Neural cell (in vitro differentiated cells): ENCODE measurements around the gene DNAL4. TPM values are rescaled to one million over a fixed set of nuclear protein-coding genes. Genes with fewer than 3 reads are reported as not detected.

Experiments
- H2AFZ ChIP-seq: fragments of 200-600, 300-800 bp; sonication (generic), shearing (Covaris generic); 2 replicates; pipeline ENCODE4 v1.6.0; 2014; ENCODE audit warnings: low read depth, mild to moderate bottlenecking, antibody characterized with exemption, low read length, moderate library complexity
- H3F3A ChIP-seq: fragments of 200-600 bp; shearing (Covaris generic); 2 replicates; pipeline ENCODE4 v1.6.1; 2016; ENCODE audit warnings: mild to moderate bottlenecking, moderate library complexity, mixed read lengths, antibody characterized with exemption, low read length; ENCODE audit not compliant: insufficient read depth, poor library complexity, severe bottlenecking
- H3K27ac ChIP-seq: fragments of 200-600, 300-800 bp; sonication (generic), shearing (Covaris generic); 2 replicates; pipeline ENCODE4 v1.5.1; 2014; ENCODE audit warnings: mild to moderate bottlenecking, low read length, moderate library complexity
- H3K27me3 ChIP-seq: fragments of 300-800, 200-600 bp; sonication (generic), shearing (Covaris generic); 2 replicates; pipeline ENCODE4 v1.6.0; 2014; ENCODE audit warnings: mild to moderate bottlenecking, low read depth, low read length, moderate library complexity; ENCODE audit not compliant: insufficient read depth
- H3K36me3 ChIP-seq: fragments of 300-800, 200-600 bp; sonication (generic), shearing (Covaris generic); 2 replicates; pipeline ENCODE4 v1.5.1; 2014; ENCODE audit warnings: mild to moderate bottlenecking, antibody characterized with exemption, low read length, moderate library complexity; ENCODE audit not compliant: insufficient read depth
- H3K4me2 ChIP-seq: fragments of 300-800, 200-600 bp; sonication (generic), shearing (Covaris generic); 2 replicates; pipeline ENCODE4 v1.6.0; 2014; ENCODE audit warnings: mild to moderate bottlenecking, low read length
- H3K4me3 ChIP-seq: fragments of 300-800, 200-600 bp; sonication (generic), shearing (Covaris generic); 2 replicates; pipeline ENCODE4 v1.5.1; 2014; ENCODE audit warnings: mild to moderate bottlenecking, low read length, moderate library complexity
- H3K79me2 ChIP-seq: fragments of 200-600 bp; shearing (Covaris generic); replicated peaks from 2 replicates; pipeline ENCODE4 v1.6.0; 2014; ENCODE audit warnings: mild to moderate bottlenecking, low read length, moderate library complexity; ENCODE audit not compliant: insufficient read depth
- H3K9ac ChIP-seq: fragments of 300-800, 200-600 bp; sonication (generic), shearing (Covaris generic); 2 replicates; pipeline ENCODE4 v1.6.1; 2016; ENCODE audit warnings: mild to moderate bottlenecking, low read length, mixed read lengths
- H3K9me2 ChIP-seq: fragments of 200-600 bp; shearing (Covaris generic); 2 replicates; pipeline ENCODE4 v1.6.1; 2016; ENCODE audit warnings: mild to moderate bottlenecking, low read length, mixed read lengths; ENCODE audit not compliant: insufficient read depth
- H3K9me3 ChIP-seq: fragments of 200-600, 300-800 bp; sonication (generic), shearing (Covaris generic); 2 replicates; pipeline ENCODE4 v1.6.1; 2016; ENCODE audit warnings: mild to moderate bottlenecking, mixed run types, low read length, moderate library complexity, mixed read lengths
- H4K20me1 ChIP-seq: fragments of 200-600 bp; shearing (Covaris generic); 2 replicates; pipeline ENCODE4 v1.6.1; 2016; ENCODE audit warnings: mild to moderate bottlenecking, mixed run types; ENCODE audit not compliant: insufficient read depth
- EP300 ChIP-seq: fragments of 450-650 bp; conservative IDR thresholded peaks from 2 replicates; pipeline ENCODE4 v1.6.1; 2014; ENCODE audit warnings: antibody characterized with exemption, mild to moderate bottlenecking, moderate library complexity; ENCODE audit not compliant: poor library complexity, severe bottlenecking
- EZH2 ChIP-seq: fragments of 200-600, 300-800 bp; shearing (Covaris generic), sonication (generic); IDR thresholded peaks from 2 replicates; pipeline ENCODE4 v1.6.1; 2014; ENCODE audit warnings: antibody characterized with exemption, low read length, borderline replicate concordance, mild to moderate bottlenecking; ENCODE audit not compliant: insufficient read depth, poor library complexity, severe bottlenecking
- MXI1 ChIP-seq: fragments of 450-650 bp; conservative IDR thresholded peaks from 2 replicates; pipeline ENCODE4 v1.6.1; 2014; ENCODE audit warnings: antibody characterized with exemption, mild to moderate bottlenecking; ENCODE audit not compliant: poor library complexity, severe bottlenecking
- POLR2AphosphoS5 ChIP-seq: IDR thresholded peaks from 2 replicates; pipeline ENCODE4 v1.6.1; 2012
- RAD21 ChIP-seq: fragments of 450-650 bp; conservative IDR thresholded peaks from 2 replicates; pipeline ENCODE4 v1.6.1; 2014; ENCODE audit warnings: antibody characterized with exemption, mild to moderate bottlenecking, moderate library complexity
- SMC3 ChIP-seq: fragments of 450-650 bp; conservative IDR thresholded peaks from 2 replicates; pipeline ENCODE4 v1.6.1; 2014; ENCODE audit warnings: antibody characterized with exemption, mild to moderate bottlenecking, moderate library complexity; ENCODE audit not compliant: poor library complexity
- TAF1 ChIP-seq: IDR thresholded peaks from 2 replicates; pipeline ENCODE4 v1.6.1; 2012; ENCODE audit warnings: low read depth
- polyA plus RNA-seq: library from polyadenylated mRNA; depleted of rRNA; stranded (reverse); fragments of >200 nt; gene quantifications from 2 replicates; pipeline ENCODE4 v1.2.3, GENCODE V29; 2014
- TF ChIP-seq, protein P1 (sequence below): IDR thresholded peaks from 2 replicates; pipeline ENCODE4 v1.6.1; 2012; ENCODE audit warnings: borderline replicate concordance
- TF ChIP-seq, protein P2 (sequence below): fragments of 450-650 bp; IDR thresholded peaks from 2 replicates; pipeline ENCODE4 v1.5.1; 2014; ENCODE audit warnings: antibody characterized with exemption, mild to moderate bottlenecking, moderate library complexity; ENCODE audit not compliant: poor library complexity, severe bottlenecking

DNAL4 gene
- polyA plus RNA-seq, 1 donor from 2014 or later, result 95.0 TPM

- no peaks in the 10 kb centered on the region for H3K27me3 ChIP-seq
- peaks cover 1% of the 10 kb centered on the region for H3K79me2 ChIP-seq
- TF ChIP-seq, protein P1, sequence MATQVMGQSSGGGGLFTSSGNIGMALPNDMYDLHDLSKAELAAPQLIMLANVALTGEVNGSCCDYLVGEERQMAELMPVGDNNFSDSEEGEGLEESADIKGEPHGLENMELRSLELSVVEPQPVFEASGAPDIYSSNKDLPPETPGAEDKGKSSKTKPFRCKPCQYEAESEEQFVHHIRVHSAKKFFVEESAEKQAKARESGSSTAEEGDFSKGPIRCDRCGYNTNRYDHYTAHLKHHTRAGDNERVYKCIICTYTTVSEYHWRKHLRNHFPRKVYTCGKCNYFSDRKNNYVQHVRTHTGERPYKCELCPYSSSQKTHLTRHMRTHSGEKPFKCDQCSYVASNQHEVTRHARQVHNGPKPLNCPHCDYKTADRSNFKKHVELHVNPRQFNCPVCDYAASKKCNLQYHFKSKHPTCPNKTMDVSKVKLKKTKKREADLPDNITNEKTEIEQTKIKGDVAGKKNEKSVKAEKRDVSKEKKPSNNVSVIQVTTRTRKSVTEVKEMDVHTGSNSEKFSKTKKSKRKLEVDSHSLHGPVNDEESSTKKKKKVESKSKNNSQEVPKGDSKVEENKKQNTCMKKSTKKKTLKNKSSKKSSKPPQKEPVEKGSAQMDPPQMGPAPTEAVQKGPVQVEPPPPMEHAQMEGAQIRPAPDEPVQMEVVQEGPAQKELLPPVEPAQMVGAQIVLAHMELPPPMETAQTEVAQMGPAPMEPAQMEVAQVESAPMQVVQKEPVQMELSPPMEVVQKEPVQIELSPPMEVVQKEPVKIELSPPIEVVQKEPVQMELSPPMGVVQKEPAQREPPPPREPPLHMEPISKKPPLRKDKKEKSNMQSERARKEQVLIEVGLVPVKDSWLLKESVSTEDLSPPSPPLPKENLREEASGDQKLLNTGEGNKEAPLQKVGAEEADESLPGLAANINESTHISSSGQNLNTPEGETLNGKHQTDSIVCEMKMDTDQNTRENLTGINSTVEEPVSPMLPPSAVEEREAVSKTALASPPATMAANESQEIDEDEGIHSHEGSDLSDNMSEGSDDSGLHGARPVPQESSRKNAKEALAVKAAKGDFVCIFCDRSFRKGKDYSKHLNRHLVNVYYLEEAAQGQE, result no peak
- TF ChIP-seq POLR2AphosphoS5, result no peak
- TF ChIP-seq EZH2, result no peak
- TF ChIP-seq RAD21, result no peak
- TF ChIP-seq MXI1, result no peak
- no peak for TF ChIP-seq EP300
- TF ChIP-seq TAF1, result no peak
- TF ChIP-seq, protein P2, sequence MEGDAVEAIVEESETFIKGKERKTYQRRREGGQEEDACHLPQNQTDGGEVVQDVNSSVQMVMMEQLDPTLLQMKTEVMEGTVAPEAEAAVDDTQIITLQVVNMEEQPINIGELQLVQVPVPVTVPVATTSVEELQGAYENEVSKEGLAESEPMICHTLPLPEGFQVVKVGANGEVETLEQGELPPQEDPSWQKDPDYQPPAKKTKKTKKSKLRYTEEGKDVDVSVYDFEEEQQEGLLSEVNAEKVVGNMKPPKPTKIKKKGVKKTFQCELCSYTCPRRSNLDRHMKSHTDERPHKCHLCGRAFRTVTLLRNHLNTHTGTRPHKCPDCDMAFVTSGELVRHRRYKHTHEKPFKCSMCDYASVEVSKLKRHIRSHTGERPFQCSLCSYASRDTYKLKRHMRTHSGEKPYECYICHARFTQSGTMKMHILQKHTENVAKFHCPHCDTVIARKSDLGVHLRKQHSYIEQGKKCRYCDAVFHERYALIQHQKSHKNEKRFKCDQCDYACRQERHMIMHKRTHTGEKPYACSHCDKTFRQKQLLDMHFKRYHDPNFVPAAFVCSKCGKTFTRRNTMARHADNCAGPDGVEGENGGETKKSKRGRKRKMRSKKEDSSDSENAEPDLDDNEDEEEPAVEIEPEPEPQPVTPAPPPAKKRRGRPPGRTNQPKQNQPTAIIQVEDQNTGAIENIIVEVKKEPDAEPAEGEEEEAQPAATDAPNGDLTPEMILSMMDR, result no peak
- no peak for TF ChIP-seq SMC3
- H3K27ac ChIP-seq, result no peak overlapping the region
- no peak overlapping the region for H3K4me2 ChIP-seq
- H3K4me3 ChIP-seq, result no peak overlapping the region
- no peak overlapping the region for H3K9ac ChIP-seq
- H3K36me3 ChIP-seq, result no peaks in the 10 kb centered on the region
- no peaks in the 10 kb centered on the region for H3F3A ChIP-seq
- no peaks in the 10 kb centered on the region for H3K9me2 ChIP-seq
- no peak overlapping the region for H2AFZ ChIP-seq
- H3K9me3 ChIP-seq, result no peaks in the 10 kb centered on the region
- H4K20me1 ChIP-seq, result no peaks in the 10 kb centered on the region
Measured at GRCh38 chr22:38798496-38798895, 4.6 kb upstream of the DNAL4 start.

DNA sequence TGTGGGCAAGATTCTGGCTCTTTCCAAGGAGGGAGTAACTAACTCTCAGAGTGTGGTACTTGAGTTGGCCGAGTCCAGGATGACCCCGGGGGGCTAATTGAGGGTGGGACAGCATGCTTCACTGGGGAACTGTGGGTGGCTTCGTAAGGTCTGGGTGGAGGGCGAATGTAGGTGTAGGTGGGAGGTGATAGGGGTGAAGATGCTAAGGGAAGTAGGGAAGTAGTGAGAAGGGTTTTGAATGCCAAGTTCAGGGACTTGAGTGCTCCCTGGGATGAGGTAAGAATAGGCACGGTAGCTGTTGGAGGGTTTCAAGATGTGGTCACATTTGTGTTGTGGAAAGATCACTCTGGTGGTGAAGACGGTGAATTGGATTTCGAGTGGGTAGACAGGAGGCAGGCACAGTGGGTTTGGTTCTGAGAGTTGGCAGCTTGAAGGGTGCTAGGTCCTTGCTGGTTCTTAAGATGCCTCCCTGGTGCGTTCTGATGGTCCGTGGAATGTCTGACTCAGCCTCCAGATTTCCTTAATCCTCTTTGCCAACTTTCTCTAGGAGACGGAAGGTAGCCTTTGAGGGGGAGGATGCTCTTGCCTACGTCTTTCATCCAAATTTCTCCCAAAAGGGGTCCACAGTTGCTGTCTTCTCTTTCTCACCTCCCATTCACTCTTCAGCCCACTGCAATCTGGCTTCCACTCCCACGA, 2.5 kb upstream of the DNAL4 start:
- Histone ChIP-seq H3K36me3 (no peaks in the 10 kb centered on the region), H3K9me2 (no peaks in the 10 kb centered on the region), H3K4me3 (no peak overlapping the region), H3F3A (no peaks in the 10 kb centered on the region), H3K27ac (no peak overlapping the region), H3K9ac (no peak overlapping the region), H3K9me3 (no peaks in the 10 kb centered on the region), H3K27me3 (no peaks in the 10 kb centered on the region), H4K20me1 (no peaks in the 10 kb centered on the region), H3K79me2 (peaks cover 12% of the 10 kb centered on the region), H3K4me2 (no peak overlapping the region), H2AFZ (no peak overlapping the region)
- TF ChIP-seq RAD21 (no peak), EZH2 (no peak), TAF1 (no peak), SMC3 (no peak), EP300 (no peak), MXI1 (no peak), POLR2AphosphoS5 (no peak)
- TF ChIP-seq, protein P1, result no peak
- TF ChIP-seq, protein P2, result no peak
